GM19328 (cell line): Measurements from ENCODE around the gene WDR44.
"Not testable (repeated sequence)": the region's sequence is repeated elsewhere in the genome, so short reads cannot be mapped to it uniquely, and the experiment has no call there.

Experiments used
- ATAC-seq: cut with Tn5 transposase; IDR thresholded peaks from one replicate; pipeline ENCODE4 v1.9.1; 2021; ENCODE audit warnings: mild to moderate bottlenecking, moderate library complexity; ENCODE audit not compliant: unreplicated experiment

Gene WDR44

GRCh38 chrX:118360429-118361125, 14.7 kb downstream of the WDR44 start:
- ATAC-seq: no peak

- no peak for ATAC-seq
Measured at GRCh38 chrX:118364261-118364660, 18.4 kb downstream of the WDR44 start.

GRCh38 chrX:118367338-118367737, 21.4 kb downstream of the WDR44 start:
- no peak for ATAC-seq

GRCh38 chrX:118368398-118368797, 22.5 kb downstream of the WDR44 start:
- no peak for ATAC-seq

GRCh38 chrX:118370921-118371624, 25.2 kb downstream of the WDR44 start:
- ATAC-seq: no peak

- ATAC-seq: no peak
Measured at GRCh38 chrX:118373538-118373937, 27.6 kb downstream of the WDR44 start.

- no peak for ATAC-seq
Measured at GRCh38 chrX:118383120-118383519, 37.2 kb downstream of the WDR44 start.

GRCh38 chrX:118392716-118393115, 46.8 kb downstream of the WDR44 start:
- ATAC-seq: no peak

GRCh38 chrX:118396113-118396512, 50.2 kb downstream of the WDR44 start:
- no peak for ATAC-seq

- ATAC-seq: no peak
Measured at GRCh38 chrX:118418811-118419251, 72.9 kb downstream of the WDR44 start.

GRCh38 chrX:118420462-118420861, 74.6 kb downstream of the WDR44 start:
- ATAC-seq: no peak

GRCh38 chrX:118423558-118423957, 77.7 kb downstream of the WDR44 start:
- peak; percentile 79 for ATAC-seq

GRCh38 chrX:118432799-118433198, 86.9 kb downstream of the WDR44 start:
- ATAC-seq: no peak

- no peak for ATAC-seq
Measured at GRCh38 chrX:118437283-118437682, 91.4 kb downstream of the WDR44 start.

- ATAC-seq: no peak
Measured at GRCh38 chrX:118448273-118448783, 102.4 kb downstream of the WDR44 start.

GRCh38 chrX:118455013-118455412, 109.1 kb downstream of the WDR44 start:
- no peak for ATAC-seq

GRCh38 chrX:118459494-118459893, 113.6 kb downstream of the WDR44 start:
- ATAC-seq: no peak

- ATAC-seq: no peak
Measured at GRCh38 chrX:118464501-118464900, 118.6 kb downstream of the WDR44 start.

GRCh38 chrX:118468122-118468521, 122.2 kb downstream of the WDR44 start:
- no peak for ATAC-seq

- not testable (repeated sequence) for ATAC-seq
Measured at GRCh38 chrX:118470721-118471347, 124.9 kb downstream of the WDR44 start.

GRCh38 chrX:118474586-118474985, 128.7 kb downstream of the WDR44 start:
- ATAC-seq: no peak

- no peak for ATAC-seq
Measured at GRCh38 chrX:118475903-118476302, 130.0 kb downstream of the WDR44 start.
